ENCODE measurements around the gene SOSTDC1.
"Not testable (repeated sequence)": the region's sequence is repeated elsewhere in the genome, so short reads cannot be mapped to it uniquely, and the experiment has no call there.

- not testable (repeated sequence) for TF ChIP-seq CTCF, POLR2A, POLR2AphosphoS5 (IDR thresholded peaks at IDR 0.05)
These were observed 40.9 kb upstream of the SOSTDC1 start for GRCh38 chr7:16506422-16506821.

All from transverse colon (tissue), 4 donors.